Measurements from ENCODE around the gene RAB36. TPM values are rescaled to one million over a fixed set of nuclear protein-coding genes. Genes with fewer than 3 reads are reported as not detected.

RAB36 gene
- total RNA-seq, 1 donor = 1.1 TPM

DNA sequence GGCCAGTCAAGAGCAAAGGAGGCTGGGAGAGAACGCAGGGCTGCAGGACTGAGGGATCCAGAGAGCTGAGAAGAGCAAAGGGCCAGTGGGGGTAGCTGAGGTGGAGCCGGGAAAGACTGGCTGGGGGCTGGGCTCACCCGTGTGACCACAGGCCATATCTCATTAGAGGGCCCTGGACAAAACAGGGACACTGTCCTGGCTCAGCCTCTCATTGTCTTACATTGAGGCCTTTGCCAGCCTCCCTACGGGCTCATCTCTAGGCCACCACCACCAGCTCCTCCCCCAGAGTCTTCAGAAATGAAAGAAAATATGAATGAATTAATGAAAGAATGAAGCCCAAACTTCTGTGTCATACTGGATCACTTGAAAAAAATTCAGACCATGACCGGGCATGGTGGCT is 9.2 kb downstream of the RAB36 start:
- no peak for DNase-seq (ENCODE audit: low read depth in 2 of 3, low spot score in 2 of 3)

GRCh38 chr22:23155143-23155542 is 9.9 kb downstream of the RAB36 start:
- DNase-seq (ENCODE audit: low read depth in 2 of 3, low spot score in 2 of 3) = no peak

- no peak for DNase-seq (ENCODE audit: low read depth in 2 of 3, low spot score in 2 of 3)
Observed at GRCh38 chr22:23155831-23156230, 10.6 kb downstream of the RAB36 start.

DNA sequence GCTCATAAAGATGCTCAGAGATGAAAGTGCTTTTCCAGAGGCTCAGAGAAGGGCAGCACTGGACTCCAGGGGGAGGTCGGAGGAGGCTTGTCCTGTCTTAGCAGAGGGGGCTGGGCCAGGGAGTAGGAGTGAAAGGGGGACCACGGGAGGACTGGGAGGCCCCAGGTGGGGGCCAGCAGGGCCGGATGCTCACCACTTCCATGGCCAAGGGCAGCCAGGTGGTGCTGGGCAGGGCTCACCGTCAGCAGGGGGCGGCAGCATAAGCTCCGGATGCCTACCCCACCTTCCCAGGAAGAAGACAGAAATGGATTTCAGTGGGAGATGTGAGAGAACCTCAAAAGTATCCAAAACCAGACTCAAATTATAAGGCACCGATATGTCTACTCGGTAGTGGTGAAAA is 11.0 kb downstream of the RAB36 start:
- DNase-seq (ENCODE audit: low read depth in 2 of 3, low spot score in 2 of 3) = no peak

- DNase-seq (ENCODE audit: low read depth in 2 of 3, low spot score in 2 of 3) = no peak
Observed at GRCh38 chr22:23157560-23158515, 12.6 kb downstream of the RAB36 start.

GRCh38 chr22:23158516-23159290 is 13.4 kb downstream of the RAB36 start:
- DNase-seq (ENCODE audit: low read depth in 2 of 3, low spot score in 2 of 3) = no peak

GRCh38 chr22:23159291-23159630 is 14.0 kb downstream of the RAB36 start:
- DNase-seq (ENCODE audit: low read depth in 2 of 3, low spot score in 2 of 3) = no peak

GRCh38 chr22:23161029-23161428 is 15.8 kb downstream of the RAB36 start:
- no peak for DNase-seq (ENCODE audit: low read depth in 2 of 3, low spot score in 2 of 3)

DNA sequence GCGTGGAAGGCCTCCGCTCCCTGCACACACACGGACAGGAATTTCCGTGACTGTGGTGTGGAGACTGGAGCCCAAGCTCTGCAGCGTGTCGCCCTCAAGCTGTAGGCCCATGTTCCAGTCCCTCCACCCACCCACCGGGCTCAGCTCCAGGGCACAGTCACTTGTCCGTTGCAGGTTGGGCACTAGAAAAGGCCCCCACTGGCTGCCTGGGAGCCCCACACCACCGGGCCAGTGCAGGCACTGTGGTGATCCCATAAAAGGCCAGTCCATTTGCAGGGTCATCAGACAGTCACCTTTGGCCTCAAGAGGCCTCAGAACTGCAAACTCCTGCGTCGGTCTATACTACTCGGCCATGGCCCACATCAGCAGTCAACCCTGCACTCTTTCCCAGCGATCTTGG is 16.3 kb downstream of the RAB36 start:
- DNase-seq (ENCODE audit: low read depth in 2 of 3, low spot score in 2 of 3) = no peak

DNA sequence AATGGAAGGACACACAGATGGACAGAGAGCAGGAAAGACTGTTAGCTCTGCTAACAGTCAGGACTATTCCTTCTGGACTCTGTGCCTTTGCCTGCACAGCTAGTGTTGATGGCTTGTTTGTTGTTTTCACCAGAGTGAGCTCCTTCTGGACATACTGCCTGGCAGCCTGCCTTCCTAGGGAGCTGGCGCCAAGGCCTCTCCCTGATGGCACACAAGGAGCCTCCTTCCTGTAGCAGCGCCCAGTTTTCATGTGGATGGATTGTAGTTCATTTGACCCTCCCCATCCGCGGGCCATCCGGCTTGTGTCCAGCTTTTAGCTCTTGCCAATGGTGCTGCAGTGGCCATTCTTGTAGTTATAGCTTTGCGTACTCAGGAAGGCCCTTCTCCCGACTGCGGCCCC is 18.4 kb downstream of the RAB36 start:
- no peak for DNase-seq (ENCODE audit: low read depth in 2 of 3, low spot score in 2 of 3)

DNA sequence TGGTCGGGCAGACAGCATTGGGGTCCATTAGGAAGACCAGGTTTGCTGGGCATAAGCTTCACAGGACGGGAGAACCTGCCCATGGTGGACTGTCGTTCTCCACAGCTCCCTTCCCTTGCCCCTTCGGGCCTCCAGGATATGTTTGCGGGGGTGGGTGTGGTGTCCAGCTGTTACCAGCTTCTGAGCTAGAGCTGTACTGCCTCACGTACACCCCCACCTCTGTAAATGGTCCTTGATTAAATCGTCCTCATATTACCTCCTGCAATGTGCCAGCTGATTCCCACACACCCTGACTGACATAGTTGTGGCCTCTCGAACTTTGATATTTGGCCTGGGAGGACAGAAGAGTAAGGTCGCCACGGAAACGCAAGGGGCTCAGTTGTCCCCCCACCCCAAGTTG is 18.8 kb downstream of the RAB36 start:
- DNase-seq (ENCODE audit: low read depth in 2 of 3, low spot score in 2 of 3) = no peak

DNA sequence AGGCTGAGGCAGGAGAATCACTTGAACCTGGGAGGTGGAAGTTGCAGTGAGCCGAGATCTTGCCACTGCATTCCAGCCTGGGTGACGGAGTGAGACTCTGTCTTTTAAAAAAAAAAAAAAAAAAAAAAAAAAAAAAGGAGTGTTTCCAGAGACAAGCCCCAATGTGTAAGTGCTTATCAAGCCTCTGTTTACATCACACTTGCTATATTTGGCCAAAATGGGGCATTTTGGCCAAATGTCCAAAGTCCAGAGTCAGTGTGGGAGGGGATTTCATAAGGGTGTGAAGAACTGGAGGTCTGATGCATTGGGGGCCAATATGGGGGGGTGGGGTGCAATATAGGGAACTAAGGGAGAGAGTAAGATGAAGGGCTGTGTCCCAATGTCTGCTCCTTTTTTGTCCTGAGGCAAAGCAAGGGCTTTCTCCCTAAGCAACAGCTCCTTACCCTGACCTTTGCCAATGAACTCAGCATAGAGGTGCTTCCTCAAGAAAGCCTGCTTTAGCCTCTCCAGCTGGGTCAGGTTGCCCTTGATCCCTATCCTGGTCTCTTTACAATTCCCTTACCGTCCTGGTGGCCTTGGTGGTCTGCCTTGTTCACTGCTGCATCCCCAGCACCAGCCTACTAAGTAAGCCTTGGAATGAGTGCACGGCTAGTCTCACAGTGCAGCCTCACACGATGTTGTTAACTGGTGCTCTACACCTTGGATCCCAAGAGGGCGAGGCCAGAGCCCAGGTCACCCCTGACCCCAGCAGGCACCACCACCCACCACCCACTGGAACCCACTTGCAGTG is 21.0 kb downstream of the RAB36 start:
- no peak for DNase-seq (ENCODE audit: low read depth in 2 of 3, low spot score in 2 of 3)

DNA sequence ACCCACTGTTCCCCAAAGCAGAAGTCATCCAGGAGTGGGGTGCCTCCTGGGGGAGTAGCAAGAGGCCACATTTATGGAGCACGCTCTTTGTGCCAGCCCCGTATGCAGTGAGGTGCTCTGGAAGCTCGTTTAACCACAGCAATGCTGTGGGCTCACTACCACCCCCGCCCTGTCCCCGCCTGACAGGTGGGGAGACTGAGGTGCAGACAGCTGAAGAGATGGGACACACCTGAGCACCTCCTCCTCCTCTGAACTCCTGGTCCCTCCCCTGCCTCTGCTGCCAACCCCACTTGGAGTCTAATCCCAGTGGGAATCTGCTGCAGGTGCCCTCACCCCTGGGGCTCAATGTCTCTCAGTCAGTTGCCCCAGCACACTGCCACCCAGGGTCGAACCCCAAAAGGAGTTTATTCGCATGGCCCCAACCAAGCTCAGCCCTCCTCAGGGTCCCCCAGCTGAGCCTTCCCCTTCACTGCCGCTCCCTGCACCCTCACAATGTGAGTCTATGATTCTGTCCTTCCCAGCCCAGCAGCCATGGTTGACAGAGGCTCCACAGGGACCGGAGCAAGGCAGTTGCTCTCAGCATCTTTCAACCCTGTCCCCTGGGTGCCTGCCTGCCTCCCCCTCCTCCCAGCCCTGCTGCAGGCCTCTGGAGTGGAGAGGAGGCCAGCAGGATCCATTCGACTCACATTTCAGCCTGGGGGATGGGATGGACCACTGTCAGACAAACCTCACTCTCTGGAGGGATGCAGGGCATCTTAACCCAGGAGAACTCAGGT is 21.8 kb downstream of the RAB36 start:
- DNase-seq (ENCODE audit: low read depth in 2 of 3, low spot score in 2 of 3) = no peak

GRCh38 chr22:23168391-23169042 is 23.2 kb downstream of the RAB36 start:
- DNase-seq (ENCODE audit: low read depth in 2 of 3, low spot score in 2 of 3) = no peak

GRCh38 chr22:23169043-23169406 is 23.7 kb downstream of the RAB36 start:
- DNase-seq (ENCODE audit: low read depth in 2 of 3, low spot score in 2 of 3) = no peak

- no peak for DNase-seq (ENCODE audit: low read depth in 2 of 3, low spot score in 2 of 3)
Observed at GRCh38 chr22:23175817-23176644, 30.8 kb downstream of the RAB36 start.

GRCh38 chr22:23176645-23177027 is 31.4 kb downstream of the RAB36 start:
- no peak for DNase-seq (ENCODE audit: low read depth in 2 of 3, low spot score in 2 of 3)

GRCh38 chr22:23177197-23177596 is 31.9 kb downstream of the RAB36 start:
- DNase-seq (ENCODE audit: low read depth in 2 of 3, low spot score in 2 of 3) = peak in 1 of 3 donors; percentile 62
